Stimulated activated CD4-positive, alpha-beta T cell treated with anti-CD3 and anti-CD28 coated beads, Interleukin-1b, Interleukin-23, amount 100 ng/mL, for 1 hour (primary cell): Measurements from ENCODE around the gene PPARG.

Experiments
- DNase-seq, 2 donors: peaks; one replicate each; pipeline ENCODE4 v3.0.0-alpha.2; 2020; ENCODE audit warnings: low read depth in 2 of 2

The PPARG gene

DNA sequence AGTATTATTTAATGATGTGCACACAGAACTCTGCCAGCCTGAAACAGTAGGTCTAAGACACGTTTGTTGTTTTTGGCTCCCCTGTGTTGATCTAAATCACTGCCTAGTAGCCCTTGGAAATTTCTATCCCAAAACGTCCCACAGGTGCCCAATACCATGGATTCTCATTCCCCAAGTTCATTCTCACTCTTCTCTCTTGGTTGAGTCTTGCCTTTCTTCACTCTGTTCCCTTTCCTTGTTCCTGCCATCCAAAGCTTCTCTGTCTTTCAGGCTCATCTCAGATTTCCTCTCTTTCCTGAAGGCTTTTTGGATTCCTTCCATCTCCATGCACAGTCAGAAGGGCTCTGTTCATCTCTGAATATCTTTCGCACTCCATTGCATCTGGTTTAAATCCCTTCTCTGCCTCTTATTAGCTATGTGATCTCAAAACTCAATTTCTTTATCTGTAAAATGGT lies 54.2 kb downstream of the PPARG start:
- DNase-seq, result no peak

DNA sequence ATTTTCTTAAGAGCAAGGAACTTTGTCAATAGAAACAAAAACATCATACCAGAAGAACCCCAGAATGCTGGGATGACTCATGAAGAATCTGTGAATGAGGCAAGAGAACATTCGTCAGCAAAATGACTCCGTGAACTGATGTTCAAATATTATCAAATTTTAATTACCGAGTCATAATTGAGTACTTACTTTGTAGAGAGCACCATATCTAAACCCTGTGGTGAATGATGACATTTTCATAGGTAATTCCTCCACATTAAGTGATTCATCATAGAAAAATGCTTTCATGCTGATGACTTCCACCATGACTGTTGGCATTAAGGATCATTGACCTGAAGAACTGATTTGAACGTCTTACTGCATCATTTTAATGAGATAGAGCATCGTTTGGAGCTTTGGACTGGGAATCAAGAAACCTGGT lies 56.3 kb downstream of the PPARG start:
- DNase-seq, result no peak

DNA sequence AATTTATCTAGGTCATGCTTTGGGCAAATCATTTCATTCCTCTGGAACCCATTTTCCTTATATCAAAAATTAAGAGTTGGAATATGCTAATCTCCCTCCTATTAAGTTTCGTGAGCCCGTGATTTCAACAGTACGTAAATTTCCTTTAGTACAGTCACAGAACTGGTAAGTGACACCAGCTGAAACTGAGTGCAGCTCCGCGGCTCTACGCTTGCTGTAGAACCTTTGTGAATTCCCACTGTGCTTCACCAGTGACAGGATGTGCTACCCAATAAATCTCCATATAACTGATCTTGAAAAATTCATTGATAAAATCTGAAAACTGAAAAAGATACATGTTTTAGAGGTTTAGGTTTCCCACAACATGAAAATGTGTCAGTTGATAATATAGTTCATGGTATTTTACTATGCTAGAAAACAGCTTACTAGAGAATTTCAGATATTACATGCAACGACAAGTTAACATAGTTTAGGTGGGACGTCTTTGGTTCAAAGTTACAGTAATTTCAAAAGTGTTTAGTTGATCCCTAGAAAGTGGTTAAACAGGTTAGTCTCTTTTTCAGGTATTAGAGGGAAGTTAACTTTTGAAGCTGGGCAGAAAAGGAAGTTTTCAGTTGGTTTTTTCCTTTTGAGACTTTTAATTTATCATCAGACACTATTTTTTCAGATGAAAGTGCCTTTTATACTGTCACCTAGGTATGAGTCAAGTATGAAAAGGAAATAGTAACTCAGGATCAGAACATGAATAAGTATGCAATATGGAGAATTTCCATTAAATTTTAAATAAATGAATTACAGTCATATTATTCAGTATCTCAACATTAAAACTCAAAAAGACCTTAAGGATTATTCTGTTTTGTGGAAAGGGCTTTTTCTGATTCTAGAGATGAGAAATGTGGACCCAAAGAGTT lies 57.0 kb downstream of the PPARG start:
- DNase-seq, result no peak

DNA sequence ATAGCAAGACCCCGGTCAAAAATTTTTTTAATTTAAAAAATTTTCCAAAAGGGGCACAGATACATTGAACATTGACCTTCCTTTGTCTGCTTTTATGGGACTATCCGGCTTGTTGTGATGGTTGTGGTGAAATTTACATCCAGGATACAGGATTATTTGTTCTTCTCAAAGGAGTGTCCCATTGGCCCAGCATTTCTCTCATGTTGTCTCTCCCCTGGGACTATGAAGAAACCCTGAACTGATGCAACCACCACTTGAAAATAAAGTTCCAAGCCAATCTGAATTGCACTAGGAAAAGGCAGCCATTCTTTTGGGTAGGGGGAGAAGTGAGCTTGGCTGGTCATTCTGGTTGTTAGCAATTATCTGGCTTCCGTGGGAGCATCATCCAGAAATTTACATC lies 58.4 kb downstream of the PPARG start:
- no peak for DNase-seq

DNA sequence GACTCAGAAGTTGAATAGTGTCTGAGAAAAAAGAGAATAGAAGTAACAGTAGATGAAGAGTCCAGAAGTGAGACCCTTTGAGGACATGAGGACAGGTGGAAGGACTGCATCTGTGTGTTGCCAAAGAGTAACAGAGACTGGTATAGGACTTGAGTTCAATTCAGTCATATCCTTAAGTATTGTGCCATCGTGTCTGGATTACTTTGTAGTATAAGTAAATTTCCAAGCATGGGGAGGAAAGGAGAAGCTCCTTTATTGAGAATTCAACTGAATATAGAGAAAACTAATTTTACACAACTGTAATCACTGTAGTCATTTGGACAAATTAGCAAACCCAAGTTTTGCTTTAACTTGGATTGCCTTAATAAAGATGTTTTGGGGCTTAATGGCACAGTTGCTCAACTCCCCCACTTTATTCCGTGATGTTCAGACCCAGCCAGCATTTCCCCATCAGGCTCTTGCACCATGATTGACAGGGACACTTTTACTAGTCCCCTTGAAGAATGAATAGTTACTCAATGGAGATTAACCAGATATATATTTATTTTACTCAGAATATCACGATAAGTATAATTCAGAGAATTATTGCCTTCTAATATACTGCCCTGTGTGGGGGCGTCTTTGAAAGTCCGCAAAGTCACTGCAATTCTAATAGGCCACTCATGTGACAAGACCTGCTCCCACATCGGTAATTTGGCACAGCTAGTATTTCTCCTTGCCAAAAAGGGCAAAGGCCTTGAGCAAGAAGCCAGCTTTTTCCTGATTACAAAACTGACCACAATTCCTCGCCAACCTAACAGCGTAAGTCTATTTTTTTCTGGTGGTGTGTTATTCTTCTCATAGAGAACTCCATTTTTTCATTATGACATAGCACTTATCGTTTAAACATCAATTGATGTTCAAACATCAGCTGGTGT lies 61.3 kb downstream of the PPARG start:
- no peak for DNase-seq

DNA sequence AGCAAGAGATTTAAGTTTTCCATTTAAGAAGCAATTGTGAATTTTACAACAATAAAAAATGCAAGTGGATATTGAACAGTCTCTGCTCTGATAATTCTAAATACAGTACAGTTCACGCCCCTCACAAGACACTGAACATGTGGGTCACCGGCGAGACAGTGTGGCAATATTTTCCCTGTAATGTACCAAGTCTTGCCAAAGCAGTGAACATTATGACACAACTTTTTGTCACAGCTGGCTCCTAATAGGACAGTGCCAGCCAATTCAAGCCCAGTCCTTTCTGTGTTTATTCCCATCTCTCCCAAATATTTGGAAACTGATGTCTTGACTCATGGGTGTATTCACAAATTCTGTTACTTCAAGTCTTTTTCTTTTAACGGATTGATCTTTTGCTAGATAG lies 62.3 kb downstream of the PPARG start:
- DNase-seq, result no peak

DNA sequence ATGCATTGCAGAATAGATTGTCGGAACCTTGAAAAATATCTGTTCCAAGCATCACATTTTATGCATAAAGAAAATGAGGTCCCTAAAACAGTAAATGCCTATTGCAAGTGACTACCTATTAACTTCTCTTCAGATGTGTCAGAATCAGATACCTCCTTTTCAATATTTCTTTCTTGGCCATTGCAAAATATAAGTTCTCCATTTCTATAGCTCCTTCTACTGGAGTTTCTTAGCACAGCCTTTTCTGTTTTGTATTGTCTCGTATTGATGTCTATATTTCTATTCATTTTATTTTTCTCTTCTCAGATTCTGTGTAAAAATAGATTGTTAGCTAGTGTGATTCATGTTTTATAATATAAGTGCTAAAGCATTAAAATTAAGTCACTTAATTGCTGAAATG lies 63.4 kb downstream of the PPARG start:
- DNase-seq, result no peak

DNA sequence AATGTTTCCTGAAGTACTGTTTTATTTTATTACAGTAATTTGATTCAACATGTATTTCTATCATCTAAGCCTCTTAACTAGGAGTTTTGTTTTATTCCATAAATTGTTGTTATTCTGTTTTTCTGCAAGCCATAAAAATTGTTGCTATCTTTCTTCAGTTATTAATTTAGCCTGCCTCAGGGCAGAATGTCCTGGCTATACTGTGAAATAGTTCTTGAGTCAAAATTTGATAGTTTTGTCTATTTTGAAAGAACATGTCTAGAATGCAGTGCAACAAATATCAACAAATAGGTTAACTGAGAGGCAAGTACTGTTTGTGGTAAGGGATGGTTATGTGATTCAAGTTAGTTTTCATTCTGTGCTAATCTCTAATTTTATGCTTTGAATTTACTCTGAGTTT lies 63.9 kb downstream of the PPARG start:
- no peak for DNase-seq

DNA sequence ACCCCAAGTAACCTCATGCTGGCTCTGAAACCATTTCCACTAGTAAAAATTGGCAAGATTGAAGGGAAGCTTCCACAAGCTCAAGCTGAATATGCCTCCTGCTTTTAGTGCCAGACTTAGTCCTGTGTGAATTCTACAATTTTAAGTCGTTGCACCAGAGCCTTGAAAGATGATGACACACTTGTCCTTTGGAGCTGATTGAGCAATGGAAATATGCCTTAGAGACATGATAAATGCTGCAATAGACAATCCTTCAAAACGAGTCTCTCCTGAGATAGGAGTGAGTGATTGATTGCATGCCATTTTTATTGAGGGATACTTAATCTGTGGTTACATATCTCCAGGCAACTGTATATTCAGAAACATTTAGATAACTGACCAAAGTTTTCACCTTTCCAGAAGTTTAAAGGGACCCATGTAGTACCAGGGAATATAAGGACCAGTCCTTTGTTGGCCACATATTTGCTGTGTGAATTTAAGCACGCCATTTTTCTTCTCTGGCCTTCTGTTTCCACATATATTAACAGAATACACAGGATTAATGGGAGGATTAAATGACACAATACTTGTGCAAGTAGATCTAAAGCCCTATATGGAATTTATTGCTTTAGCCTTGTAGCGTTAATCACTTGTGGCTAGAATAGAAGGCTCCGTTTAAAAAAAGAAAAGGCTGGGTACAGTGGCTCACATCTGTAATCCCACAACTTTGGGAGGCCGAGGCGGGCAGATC lies 65.1 kb downstream of the PPARG start:
- DNase-seq, result no peak

DNA sequence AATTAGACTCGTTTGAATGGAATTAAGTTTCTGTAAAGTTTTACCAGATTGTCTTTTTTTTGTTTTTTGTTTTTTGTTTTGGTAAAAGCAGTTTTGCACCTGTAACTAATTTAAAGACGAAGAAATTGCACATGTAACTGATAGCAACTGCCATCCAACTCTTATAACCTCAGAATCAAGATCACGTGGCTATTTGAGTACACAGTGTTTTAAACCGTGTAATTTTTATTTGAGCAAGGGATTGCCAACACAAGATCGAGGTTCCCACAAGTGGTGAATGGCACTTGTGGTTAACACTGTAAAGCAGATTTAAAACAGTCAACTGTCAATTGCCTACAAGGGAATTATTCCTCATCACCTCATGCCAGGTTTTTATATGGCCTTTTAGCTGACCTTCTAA lies 67.3 kb downstream of the PPARG start:
- no peak for DNase-seq

DNA sequence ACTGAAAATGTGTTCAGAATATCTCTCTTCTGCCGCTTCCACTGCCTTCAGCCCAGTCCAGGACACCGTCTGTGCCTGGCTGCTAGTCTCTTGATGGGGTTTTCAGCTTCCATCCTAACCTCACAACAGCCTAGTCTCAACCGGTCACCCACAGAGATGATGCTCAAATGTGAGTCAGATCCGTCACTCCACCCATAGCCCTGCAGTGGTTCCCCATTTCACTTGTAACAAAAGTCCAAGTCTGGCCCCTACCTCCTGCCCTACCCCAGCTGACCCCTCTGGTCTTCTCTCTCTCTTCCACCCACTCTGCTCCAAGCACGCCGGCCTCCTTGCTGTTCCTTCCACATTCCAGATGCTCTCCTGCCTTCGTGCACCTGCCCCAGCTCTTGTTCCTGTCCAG lies 68.1 kb downstream of the PPARG start:
- DNase-seq, result no peak

DNA sequence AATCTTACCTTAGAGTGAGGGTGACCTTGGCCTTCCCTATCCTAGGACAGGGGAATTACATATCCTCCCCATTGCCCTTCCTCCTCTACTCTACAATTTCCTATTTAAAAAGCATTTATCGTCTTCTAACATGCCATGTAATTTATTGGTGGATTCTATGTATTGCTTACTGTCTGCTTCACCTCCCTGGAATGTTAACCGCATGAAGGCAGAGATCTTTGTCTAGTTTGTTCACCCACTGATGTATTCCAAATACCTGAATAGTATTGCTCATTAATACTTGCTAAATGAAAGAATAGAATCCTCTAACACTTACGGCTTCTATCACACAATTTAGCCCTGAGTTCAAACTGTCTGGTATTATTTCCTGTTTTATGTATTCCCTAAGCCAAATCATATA lies 68.6 kb downstream of the PPARG start:
- no peak for DNase-seq

DNA sequence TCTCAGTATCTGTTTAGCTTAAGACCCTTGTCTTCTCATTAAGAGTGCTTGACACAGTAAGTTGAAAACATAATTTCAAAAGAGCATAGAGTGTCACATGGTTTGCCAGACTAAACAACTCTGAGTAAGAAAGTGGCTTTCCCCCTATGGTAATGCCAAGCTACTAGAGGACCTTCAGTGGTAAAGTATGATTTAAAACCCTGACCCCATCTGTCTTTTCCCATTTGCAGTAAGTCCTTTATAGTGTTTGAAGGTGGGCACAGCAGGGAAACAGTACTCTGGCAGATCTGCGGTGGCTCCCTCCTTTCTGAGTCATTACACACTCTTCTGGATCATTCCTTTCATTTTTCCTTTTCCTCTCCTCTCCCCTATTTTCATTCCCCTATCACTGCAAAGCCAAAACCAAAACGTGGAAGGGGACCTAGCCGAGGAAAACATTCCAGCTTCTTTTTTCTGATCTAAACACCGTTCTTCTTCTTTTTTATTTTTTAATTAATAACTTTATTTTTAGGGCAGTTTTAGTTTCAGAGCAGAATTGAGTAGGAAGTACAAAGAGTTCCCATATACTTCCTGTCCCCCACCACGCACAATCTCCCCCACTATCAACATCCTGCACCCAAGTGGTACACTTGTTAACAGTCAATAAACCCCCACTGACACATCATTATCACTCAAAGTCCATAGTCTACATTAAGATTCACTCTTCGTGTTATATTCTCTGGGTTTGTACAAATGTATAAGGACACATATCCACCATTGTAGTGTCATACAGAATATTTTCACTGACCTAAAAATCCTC lies 74.7 kb downstream of the PPARG start:
- no peak for DNase-seq

DNA sequence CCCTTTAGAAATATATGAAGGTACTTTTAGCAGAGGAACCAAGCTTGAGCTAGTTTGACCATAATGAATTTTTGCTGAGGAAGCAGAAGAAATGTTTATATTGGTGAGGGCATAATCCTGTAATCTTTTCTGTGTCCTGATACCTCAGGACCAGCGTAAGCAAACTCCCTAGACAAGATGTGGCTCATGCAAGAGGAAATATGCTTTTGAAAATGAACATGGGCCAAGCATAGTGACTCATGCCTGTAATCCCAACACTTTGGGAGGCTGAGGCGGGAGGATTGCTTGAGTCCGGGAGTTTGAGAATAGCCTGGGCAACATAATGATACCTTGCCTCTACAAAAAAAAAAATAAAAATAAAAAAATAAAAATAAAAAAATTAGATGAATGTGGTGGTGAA lies 78.5 kb downstream of the PPARG start:
- no peak for DNase-seq

DNA sequence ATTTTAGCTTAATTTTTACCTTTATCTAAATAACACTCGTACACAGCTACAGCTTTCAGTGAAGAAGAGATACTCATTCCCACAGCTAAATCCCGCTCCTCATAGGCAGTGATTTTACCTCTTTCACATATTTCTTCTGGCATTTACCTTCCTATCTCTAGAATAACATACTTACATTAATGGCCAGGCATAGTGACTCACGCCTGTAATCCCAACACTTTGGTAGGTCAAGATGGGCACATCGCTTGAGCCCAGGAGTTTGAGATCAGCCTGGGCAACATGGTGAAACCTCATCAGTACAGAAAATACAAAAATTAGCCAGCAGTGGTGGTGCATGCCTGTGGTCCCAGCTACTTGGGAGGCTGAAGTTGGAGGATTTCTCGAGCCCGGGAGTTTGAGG lies 80.2 kb downstream of the PPARG start:
- no peak for DNase-seq

DNA sequence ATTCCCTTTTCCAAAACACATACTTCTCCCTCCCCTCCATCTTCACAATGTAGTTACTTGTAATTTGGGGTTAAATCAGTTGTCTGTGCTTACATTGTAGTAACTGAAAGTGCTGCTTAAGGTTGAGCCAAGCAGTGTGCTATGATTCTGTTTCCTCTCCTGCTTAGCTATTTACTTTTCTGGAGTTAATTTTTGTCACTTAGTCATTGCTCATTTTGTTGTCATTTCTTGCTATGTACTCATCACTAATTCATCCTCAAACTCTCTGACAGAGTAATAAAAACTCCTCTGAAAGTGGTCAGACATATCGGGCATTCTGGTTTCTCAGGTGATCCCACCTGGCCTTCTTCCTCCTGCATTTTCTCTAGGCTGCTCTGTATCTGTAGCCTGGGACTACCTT lies 80.7 kb downstream of the PPARG start:
- DNase-seq, result no peak

DNA sequence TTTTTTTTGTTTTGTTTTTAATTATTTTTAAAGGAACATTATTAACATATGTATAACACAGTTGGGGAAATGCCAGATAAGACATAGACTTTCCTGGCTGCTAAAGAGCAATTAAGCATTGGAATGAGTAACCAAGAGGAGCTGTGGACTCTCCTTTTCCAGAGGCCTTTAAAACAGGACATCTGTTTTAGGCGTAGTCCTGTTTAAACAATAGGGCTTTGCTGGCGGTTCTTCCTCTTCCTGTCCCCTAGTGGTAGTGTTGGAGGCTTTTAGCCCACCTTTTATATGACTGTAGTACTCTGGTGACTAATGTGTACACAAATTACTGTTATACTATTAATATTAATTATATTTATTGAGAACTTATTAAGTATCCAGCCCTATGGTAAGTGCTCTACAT lies 81.9 kb downstream of the PPARG start:
- no peak for DNase-seq

DNA sequence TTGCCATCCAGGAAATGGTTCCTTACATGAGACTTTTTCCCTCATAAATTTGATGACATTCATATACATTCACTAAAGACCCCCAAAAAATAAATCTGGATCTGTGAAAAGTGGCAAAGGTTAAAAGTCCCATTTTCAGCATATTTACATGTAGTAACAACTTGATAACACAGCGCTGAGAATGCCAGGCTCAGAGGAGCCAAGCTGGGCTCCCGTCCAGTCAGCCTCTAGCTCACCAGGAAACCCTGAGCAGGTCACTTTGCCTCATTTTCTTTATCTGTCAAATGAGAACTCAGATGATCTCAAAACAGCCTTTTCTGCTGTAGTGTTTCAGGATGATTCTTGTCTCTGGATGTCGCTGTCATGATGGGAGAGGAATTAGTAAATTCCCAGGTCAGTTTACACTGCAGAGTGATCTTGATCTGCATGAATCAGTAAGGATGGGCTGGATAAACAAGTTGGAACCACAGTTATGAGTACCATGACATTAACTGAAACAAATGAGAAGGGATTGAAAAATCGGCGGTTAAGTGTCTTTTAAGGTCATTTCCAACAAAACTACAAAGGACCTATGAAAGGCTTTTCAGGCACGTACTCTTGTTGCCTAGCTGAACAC lies 82.8 kb downstream of the PPARG start:
- no peak for DNase-seq

DNA sequence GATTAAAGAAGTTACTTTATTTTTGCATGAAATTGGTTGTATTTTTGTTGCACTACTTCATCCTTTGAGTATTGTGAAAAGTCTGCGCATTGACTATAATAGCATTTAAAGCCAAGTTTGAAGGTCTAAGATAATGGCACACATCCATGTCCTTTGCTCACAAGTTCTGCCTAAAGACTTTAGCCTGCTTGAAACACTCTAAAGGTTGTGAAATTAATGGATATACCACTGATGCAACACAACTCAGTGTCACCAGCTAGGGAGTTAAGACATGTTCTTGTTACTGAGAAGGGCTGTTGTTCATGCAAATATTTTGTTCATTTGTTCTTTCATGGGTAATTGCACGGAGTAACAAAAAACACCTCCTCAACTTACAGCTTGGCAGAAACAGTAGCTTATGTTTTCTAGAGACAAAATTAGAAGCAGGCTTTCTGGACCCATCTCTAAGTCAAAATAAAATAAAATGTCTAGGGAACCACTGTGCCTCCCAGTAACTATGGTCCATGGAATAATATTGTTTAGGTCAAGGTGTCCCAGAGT lies 83.9 kb downstream of the PPARG start:
- no peak for DNase-seq

DNA sequence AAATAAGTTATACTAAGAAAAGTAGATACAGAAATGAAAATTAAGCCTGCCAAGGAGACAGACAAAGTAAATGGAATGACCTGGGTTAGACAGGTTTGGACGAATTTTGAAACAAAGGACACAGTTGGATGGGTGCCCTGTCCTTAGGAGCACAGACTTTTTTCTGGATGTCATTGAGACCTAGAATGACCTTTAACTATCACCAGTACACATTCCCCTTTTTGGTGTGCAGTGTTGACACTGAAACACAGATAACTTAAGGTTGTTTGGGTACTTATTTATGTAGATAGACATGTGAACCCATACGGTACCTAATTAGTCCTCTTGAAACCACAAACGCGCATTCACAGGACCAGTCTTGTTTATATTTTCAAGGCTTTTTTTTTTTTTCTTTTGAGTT lies 86.7 kb downstream of the PPARG start:
- DNase-seq, result no peak
